Esophagus mucosa (tissue), 1 donor: ENCODE results near the gene HSP90AB1. TPM values are rescaled to one million over a fixed set of nuclear protein-coding genes. Genes with fewer than 3 reads are reported as not detected.

Source experiments
- ATAC-seq: fragments of 200-7000 bp; cut with Tn5 transposase; one replicate; pipeline ENCODE4 v1.9.1; 2020
- total RNA-seq: library from RNA; stranded (reverse); gene quantifications from one replicate; pipeline ENCODE4 v1.2.4, GENCODE V29; 2023
- donor health status: DM: yes; HTN: yes; CAD: no.

The HSP90AB1 gene
- total RNA-seq, 1 donor from 2014 or later = 412 TPM

- ATAC-seq = no peak
Observed at GRCh38 chr6:44255871-44256774, 9.2 kb downstream of the HSP90AB1 start.

- peak; percentile 14 for ATAC-seq
Observed at GRCh38 chr6:44256775-44257024, 9.8 kb downstream of the HSP90AB1 start.

GRCh38 chr6:44257025-44257752 is 10.3 kb downstream of the HSP90AB1 start, which contains the start of gene SLC35B2:
TSS of gene SLC35B2 (minus strand) at chr6:44257528. CDS start at chr6:44257410, 118 bp downstream.
- ATAC-seq = peak; percentile 69

GRCh38 chr6:44257753-44258324 is 10.9 kb downstream of the HSP90AB1 start:
- ATAC-seq = no peak

- no peak for ATAC-seq
Observed at GRCh38 chr6:44258325-44258863, 11.5 kb downstream of the HSP90AB1 start.

- no peak for ATAC-seq
Observed at GRCh38 chr6:44258921-44259320, 12.0 kb downstream of the HSP90AB1 start.

GRCh38 chr6:44260011-44260410 is 13.1 kb downstream of the HSP90AB1 start:
- ATAC-seq = no peak

- no peak for ATAC-seq
Observed at GRCh38 chr6:44260451-44261297, 13.8 kb downstream of the HSP90AB1 start.

- ATAC-seq = no peak
Observed at GRCh38 chr6:44261581-44261980, 14.7 kb downstream of the HSP90AB1 start.

GRCh38 chr6:44262467-44263353 is 15.8 kb downstream of the HSP90AB1 start:
- ATAC-seq = no peak

- no peak for ATAC-seq
Observed at GRCh38 chr6:44263354-44264100, 16.6 kb downstream of the HSP90AB1 start.

- peak; percentile 22 for ATAC-seq
Observed at GRCh38 chr6:44264154-44265006, 17.5 kb downstream of the HSP90AB1 start.

GRCh38 chr6:44265007-44265721 is 18.3 kb downstream of the HSP90AB1 start, which contains the start of gene NFKBIE:
TSS of gene NFKBIE (minus strand) at chr6:44265551. CDS start at chr6:44265346, 205 bp downstream.
- peak; percentile 78 for ATAC-seq

GRCh38 chr6:44265722-44266233 is 18.9 kb downstream of the HSP90AB1 start:
- no peak for ATAC-seq

- no peak for ATAC-seq
Observed at GRCh38 chr6:44266347-44266746, 19.4 kb downstream of the HSP90AB1 start.

- ATAC-seq = no peak
Observed at GRCh38 chr6:44267252-44267651, 20.4 kb downstream of the HSP90AB1 start.

- peak; percentile 54 for ATAC-seq
Observed at GRCh38 chr6:44268095-44268628, 21.3 kb downstream of the HSP90AB1 start.
